HG02943 (cell line): ENCODE data around the gene CCDC81.
"Not testable (repeated sequence)": the region's sequence is repeated elsewhere in the genome, so short reads cannot be mapped to it uniquely, and the experiment has no call there.

Experiments used
- ATAC-seq: cut with Tn5 transposase; IDR thresholded peaks from one replicate; pipeline ENCODE4 v1.9.1; 2021; ENCODE audit warnings: mild to moderate bottlenecking, low read depth, moderate library complexity; ENCODE audit not compliant: unreplicated experiment

The CCDC81 gene

DNA sequence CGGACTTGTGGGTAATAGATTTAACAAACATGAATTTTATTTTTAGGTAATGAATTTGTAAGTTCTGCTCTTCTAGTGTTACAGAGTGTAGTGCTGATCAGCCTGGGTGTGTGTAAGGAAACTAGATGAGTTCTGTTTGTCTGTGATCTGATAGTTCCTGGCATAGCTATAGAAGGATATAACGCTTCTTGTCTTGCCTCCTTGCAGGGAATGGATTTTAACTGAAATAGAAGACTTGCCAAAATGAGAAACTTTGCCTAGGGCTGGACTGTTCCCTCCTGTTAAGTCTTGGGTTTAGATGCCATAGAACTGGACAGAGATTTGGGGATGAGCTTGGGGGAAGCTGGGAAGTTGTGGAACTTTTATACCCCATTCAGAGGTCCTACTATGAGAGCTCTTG, 11.6 kb downstream of the CCDC81 start:
- no peak for ATAC-seq

DNA sequence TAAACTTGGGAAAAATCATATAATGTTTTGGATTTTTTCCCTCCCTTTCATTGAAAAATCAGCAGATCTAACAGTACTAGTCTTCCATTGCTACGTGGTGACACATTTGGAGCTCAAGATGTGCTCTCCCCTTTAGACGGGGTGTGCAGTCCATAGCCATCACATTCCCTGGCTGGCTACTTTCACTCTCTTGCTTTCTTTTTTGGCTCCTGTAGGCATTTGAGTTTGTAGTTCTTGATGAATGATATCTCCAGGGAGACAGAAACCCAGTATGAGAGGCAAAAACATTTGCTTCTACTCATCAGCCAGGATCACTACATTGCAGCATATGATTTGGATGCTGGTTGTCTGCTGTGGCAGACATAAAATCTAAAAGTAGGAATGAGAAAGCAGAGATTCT, 12.1 kb downstream of the CCDC81 start:
- ATAC-seq, result no peak

DNA sequence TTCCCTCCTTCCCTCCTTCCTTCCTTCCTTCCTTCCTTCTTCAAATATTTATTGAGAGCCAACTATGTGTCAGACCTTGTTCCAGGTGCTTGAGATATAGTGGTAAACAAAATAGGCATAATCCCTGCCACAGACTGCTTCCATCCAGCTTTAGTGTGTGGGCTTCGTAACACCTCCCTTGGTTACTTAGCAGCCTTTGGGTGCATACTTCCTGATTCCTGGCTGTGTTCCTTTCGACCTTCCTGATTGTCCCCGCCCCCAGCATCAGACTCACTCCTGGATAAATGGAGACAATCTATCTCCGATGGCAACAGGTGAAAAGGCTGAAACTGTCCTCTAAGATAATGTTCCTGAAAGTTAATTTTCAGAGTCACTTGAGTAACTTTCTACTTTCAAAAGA, 13.5 kb downstream of the CCDC81 start:
- no peak for ATAC-seq

DNA sequence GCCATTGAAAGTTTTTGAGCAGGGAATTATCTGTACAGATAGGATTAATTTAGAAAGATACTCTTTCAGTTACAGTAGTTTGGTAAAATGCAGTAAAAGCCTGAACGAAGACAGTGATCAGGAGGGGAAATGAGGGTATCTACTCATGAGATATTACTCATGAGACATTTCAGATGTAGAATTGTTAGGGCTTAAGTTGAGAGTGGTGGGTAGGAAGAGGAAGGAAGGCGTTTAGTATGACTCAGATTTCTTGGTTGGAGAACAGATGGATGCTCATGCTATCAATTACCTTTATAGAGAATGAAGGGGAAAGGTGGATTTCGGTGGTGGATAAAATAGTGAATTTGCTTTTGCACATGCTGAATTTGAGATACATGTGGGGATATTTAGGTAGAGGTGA, 15.8 kb downstream of the CCDC81 start:
- ATAC-seq, result no peak

DNA sequence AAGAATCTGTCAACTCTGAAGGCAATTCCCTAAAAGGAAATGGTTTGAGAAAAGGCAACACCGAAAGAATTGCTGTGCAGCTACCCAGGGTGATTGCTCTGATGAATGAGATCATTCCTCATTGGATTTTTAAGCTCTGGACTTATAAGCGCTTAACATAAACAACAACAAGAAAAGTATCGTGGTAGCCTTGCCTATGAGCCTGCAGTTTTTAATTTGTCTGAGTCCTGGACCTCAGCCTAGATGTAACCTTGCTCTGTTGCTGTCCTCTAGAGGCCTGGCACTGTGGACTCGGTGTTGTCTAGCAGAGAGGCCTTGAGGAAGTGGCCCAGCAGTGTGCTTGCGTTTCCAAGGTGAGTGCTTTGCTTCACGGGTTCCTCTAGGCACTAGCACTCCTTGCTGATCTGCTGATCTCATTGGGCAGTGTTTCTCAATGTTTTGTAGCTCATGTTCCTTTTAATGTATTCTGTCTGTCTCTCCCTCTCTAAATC, 20.4 kb downstream of the CCDC81 start:
- no peak for ATAC-seq

DNA sequence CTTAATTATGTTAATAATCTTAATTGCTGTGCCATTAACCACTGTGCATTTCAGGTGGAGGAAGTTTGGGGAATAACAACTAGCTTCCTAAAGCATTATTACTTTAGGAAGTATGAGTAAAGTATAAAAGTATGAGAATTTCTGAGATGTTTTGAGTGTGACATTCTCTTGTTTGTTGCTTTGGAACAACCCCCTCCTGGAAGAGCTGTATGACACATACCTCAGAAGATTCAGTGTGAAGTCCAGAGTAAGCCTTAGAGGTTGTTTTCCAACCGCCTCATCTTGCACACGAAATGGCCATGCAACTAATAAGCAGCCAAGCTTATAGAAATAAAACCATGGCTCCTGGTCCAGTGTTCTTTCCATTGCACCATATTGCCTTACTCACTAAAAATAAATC, 21.7 kb downstream of the CCDC81 start:
- ATAC-seq, result no peak

DNA sequence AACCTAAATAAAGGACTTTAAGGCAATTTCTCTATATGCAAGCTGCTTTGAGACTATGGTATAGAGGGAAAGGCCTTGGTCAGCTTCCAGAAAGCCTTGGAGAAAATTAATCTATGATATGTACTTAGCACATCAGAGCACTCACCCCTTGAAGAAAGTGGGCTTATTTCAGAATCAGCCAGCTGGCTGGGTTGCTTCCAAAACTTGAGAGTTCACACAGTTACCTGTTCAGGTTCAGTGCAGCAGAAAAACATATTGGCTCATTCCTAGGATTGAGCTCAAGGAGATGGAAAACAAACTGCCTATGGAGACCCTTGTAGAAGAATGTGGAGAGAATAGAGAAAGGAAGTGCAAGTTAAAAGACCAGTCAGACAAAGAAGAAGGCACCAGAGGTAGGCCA, 22.7 kb downstream of the CCDC81 start:
- no peak for ATAC-seq

DNA sequence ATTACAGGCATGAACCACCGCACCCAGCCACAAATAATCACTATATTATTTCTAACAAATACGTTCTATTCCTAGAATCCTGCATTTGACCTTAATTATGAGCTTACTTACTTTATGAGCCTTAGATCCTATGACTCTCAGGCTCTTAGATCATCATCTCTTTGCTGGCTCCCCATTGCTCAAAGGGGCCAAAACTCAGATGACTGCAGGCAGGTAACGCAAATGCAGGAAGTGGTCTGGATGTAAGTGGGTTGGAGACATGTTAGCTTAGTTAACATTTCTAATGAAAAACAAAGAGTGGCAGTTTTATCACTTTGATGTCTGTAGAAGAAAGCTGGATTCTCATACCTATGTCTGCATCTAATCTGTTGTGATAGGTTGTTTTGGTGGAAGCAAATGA, 23.4 kb downstream of the CCDC81 start:
- ATAC-seq, result no peak

DNA sequence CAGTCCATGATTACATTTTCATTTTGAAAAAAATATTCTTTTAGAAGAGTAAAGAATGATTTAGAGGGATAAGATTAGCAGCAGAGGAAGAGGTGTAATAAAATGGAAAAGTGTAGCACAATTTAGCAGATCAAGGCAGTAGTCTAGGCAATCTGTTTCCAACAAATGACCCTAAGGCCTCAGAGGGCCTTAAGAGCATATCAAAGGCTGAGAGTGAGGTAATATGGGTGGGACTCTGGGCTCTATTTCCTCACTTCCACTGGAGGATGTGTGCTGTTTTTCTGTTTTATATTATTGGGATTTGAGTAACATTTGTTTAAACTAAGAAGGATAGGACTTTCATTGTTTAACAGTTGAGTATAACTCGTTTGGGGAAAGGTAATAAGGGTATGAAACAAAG, 28.8 kb downstream of the CCDC81 start:
- ATAC-seq, result no peak

DNA sequence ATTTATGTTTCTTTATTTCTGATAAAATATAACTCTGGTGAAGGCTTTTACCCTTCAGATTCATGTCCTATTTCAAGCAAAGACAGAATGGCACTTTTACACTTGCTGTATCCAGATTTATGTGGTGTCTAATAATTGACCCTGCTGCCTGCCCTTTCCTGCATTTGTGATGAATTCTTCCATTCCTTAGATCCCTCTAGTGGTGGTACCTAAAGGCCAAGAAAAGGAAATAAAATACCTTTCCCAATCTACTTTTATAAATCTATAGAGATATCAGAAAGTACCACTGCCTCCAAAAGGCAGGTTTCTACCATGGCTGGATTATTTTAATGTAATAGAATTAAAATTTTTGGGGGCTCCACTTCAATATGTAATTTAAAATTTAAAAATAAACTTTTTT, 34.2 kb downstream of the CCDC81 start:
- ATAC-seq, result no peak

DNA sequence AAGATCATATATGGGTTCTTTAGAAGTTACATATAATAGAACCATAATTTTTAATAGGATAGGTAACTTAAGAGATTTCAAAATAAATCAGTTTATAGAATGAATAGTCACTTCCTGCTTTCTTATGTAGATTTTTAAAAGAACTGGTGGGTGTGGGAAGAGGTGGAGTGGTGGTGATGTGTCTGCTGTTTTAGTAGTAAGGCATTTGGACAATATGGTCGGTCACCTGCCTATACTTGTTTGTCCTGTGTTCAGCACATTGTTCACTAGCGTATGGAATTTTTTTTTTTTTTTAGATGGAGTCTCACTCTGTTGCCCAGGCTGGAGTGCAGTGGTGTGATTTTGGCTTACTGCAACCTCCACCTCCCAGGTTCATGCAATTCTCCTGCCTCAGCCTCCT, 39.3 kb downstream of the CCDC81 start:
- no peak for ATAC-seq

DNA sequence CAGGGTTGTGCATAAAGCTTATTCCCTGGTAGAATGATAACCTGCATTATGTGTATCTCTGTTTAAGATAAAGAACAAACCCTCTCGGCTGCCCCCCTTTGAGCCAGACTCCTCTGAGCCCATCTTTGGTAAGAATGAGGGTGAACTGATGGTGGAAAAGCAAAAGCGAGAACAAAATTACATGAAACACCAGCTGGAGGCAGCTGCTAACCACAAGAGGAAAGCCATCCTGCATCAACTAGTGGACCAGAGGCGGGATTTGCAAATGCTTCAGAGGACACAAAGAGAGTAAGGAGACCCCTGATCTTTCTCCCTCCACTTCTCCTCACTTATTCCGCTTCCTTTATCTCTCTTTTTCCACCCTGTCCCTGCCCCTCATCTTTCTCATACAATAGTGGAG, 40.3 kb downstream of the CCDC81 start:
- ATAC-seq, result no peak

DNA sequence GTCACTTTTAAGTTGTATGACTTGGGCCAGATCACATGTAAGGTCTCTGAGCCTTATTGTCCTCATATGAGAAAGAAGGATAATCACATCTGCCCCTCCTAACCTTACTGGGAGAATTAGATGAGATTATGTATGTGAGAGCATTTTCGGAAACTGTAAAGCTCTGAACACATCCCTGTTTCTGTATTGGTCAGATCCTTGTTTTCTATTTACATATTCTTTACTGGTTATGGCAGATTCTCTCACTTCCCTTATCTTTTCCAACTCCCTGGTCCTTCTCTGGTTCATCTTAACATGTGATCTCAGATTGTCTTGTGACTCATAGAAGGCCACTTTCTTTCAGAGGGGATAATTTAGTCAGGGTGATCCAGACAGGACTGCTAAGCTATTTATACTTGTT, 41.8 kb downstream of the CCDC81 start:
- ATAC-seq, result no peak

DNA sequence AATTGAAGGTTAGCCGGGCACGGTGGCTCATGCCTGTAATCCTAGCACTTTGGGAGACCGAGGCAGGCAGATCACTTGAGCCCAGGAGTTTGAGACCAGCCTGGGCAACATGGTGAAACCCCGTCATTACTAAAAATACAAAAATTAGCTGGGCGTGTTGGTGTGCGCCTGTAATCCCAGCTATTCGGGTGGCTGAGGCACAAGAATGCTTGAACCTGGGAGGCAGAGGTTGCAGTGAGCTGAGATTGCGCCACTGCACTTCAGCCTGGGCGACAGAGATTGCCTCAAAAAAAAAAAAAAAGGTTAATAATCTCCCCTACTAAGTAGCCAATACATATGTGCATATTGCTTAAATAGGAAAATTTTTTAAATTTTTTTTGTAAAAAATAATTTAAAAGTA, 42.3 kb downstream of the CCDC81 start:
- ATAC-seq, result not testable (repeated sequence)

DNA sequence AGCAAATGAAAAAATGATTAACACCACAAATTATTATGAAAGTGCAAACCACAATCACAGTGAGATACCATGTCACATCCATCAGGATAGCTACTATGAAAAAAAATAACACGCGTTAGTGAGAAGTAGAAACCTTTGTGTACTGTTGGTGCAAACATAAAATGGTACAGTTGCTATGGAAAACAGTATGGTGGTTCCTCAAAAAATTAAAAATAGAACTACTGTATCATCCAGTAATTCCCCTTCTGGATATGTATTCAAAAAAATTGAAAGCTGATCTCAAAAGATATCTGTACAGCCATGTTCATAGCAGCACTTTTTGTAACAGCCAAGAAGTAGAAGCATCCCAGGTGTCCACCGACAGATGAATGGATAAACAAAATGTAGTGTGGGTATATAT, 43.4 kb downstream of the CCDC81 start:
- ATAC-seq, result no peak

DNA sequence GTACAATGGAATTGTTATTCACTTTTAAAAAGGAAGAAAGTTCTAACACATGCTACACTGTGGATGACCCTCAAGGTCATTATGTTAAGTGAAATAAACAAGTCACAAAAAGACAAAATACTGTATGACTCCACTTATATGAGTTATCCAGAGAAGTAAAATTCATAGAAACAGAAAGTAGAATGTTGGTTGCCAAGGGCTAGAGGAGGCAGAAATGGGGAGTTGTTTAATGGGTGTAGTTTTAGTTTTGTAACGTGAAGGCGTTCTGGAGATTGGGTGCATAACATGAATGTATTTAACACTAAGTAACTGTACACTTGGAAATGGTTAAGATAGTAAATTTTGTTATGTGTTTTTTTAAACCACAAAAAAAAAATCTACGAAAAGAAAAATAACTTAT, 43.8 kb downstream of the CCDC81 start:
- ATAC-seq, result no peak

DNA sequence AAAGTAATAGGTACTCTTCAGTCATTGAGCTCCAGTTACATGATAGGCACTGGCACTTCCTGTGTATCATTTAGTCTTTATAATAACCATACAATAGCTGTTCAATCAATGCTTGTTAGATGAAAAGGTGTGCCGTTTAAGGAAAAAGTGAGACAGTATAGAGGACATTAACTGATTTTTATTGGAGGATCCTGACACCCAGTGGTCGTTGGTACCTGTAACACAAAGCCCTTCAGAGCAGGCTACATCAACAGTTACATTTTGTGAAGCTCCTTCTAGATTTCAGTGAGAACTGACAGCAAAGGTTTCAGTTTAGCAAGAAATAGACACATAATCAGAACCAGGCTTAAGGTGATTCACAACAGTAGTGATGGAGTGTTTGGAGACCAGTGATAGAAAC, 44.2 kb downstream of the CCDC81 start:
- no peak for ATAC-seq

DNA sequence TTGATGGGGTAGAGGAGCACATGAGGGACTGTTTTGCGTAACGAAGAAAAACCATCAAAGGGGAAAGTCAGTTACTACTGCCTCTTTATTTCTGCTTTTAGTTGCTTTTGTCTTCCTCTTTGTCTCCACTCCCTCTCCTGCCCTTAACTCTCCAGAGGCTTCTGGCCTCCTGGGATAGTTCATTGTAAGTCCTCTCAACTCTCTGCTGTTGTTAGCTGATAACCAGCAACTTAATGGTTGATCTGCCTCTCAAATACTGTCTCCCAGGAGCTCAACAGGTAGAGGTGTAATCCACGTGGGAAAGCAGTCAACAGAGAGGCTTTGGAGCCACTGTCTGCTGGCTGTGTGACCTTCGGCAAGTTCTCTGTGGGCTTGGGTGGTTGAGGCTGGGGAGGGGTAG, 47.3 kb downstream of the CCDC81 start:
- ATAC-seq, result no peak

DNA sequence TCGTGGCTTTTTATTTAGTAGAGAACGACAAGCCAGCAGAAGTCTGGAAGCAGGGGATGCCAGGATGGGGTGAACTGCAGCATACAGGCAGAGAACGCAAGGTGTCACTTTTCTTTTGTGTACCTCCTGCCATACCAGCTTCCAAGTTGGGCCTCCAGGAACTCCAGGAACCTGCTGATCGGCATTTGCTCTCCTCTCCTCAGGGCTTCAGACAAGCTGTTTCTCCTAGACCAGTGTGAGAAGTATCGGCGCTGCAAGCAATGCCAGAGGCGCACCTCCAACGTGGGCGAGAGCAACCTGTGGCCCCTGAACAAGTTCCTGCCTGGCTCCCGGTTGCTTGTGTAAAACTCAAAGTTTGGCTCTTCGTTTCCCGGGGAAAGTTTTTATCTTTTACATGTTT, 47.7 kb downstream of the CCDC81 start:
- no peak for ATAC-seq

DNA sequence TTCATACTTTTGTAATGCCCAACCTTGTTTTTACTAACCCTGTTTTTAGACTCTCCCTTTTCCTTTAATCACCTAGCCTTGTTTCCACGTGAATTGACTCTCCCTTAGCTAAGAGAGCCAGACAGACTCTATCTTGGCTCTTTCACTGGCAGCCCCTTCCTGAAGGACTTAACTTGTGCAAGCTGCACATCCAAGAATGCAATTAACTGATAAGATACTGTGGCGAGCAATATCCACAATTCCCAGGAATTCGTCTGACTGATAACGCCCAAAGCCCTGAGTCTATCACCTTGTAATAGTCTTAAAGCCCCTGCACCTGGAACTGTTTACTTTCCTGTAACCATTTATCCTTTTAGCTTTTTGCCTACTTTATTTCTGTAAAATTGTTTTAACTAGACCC, 48.8 kb downstream of the CCDC81 start:
- ATAC-seq, result not testable (repeated sequence)

DNA sequence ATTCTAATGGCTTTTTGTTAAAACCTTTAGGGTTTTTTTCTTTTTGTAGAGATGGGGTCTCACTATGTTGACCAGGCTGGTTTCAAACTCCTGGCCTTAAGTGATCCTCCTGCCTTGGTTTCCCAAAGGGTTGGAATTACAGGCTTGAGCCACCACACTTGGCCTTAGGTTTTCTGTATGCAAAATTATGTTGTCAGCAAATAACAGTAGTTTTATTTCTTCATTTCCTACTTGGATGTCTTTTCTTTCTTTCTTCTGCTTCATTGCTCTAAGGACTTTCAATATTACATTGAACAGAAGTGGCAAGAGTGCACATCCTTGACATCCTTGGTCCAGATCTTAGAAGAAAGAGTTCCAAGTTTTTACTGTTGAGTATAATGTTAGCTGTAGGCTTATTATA, 52.8 kb downstream of the CCDC81 start:
- ATAC-seq, result no peak

DNA sequence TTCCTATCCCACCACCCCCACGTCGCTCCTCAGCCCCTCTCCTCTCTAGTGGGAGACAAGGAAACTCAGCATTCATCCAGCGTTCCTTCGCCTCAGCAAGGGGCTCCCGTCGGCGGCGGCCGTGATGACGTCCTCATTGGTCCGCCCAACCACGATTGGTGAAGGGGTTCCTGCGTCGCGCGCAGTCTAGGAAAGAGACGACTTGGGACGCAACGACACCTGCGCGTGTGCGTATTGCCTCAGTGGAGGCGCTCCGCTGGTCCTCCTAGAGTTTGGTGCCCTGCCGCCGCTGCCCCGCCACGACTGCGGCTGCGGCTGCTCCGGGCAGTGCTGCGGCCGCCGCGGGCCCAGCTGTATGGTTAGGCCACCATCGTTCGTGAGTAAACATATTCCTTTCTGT, 56.6 kb downstream of the CCDC81 start:
- ATAC-seq, result no peak

DNA sequence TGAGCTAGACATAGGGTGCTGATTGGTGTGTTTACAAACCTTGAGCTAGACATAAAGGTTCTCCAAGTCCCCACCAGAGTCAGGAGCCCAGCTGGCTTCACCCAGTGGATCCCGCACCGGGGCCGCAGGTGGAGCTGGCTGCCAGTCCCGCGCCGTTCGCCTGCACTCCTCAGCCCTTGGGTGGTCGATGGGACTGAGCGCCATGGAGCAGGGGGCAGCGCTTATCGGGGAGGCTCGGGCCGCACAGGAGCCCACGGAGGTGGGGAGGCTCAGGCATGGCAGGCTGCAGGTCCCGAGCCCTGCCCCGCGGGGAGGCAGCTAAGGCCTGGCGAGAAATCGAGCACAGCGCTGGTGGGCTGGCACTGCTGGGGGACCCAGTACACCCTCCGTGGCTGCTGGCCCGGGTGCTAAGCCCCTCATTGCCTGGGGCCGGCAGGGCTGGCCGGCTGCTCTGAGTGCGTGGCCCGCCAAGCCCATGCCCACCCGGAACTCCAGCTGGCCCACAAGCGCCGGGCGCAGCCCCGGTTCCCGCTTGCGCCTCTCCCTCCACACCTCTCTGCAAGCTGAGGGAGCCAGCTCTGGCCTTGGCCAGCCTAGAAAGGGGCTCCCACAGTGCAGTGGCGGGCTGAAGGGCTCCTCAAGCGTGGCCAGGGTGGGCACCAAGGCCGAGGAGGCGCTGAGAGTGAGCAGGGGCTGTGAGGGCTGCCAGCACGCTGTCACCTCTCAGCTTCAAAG, 58.8 kb downstream of the CCDC81 start:
- ATAC-seq, result not testable (repeated sequence)
